GM19043 (cell line): ENCODE data around the gene TLR6.
"Not testable (repeated sequence)": the region's sequence is repeated elsewhere in the genome, so short reads cannot be mapped to it uniquely, and the experiment has no call there.

ENCODE experiments used
- ATAC-seq: cut with Tn5 transposase; IDR thresholded peaks from one replicate; pipeline ENCODE4 v1.9.1; 2021; ENCODE audit warnings: low read depth; ENCODE audit not compliant: unreplicated experiment

TLR6 gene

GRCh38 chr4:38794051-38794450 lies 62.6 kb downstream of the TLR6 start:
- ATAC-seq, result no peak

GRCh38 chr4:38791010-38791409 lies 65.6 kb downstream of the TLR6 start:
- ATAC-seq, result no peak

- ATAC-seq, result no peak
These were observed 68.3 kb downstream of the TLR6 start for GRCh38 chr4:38788317-38788716.

GRCh38 chr4:38787693-38788092 lies 68.9 kb downstream of the TLR6 start:
- no peak for ATAC-seq

- no peak for ATAC-seq
These were observed 70.7 kb downstream of the TLR6 start for GRCh38 chr4:38785901-38786402.

- ATAC-seq, result no peak
These were observed 71.4 kb downstream of the TLR6 start for GRCh38 chr4:38785041-38785790.

- ATAC-seq, result no peak
These were observed 72.5 kb downstream of the TLR6 start for GRCh38 chr4:38784141-38784540.

GRCh38 chr4:38783109-38783460 lies 73.5 kb downstream of the TLR6 start:
- ATAC-seq, result no peak

GRCh38 chr4:38782452-38783108 lies 74.0 kb downstream of the TLR6 start, which contains the start of gene TLR10:
TLR10 (minus strand) TSS chr4:38782990; CDS start chr4:38775590, 7,400 bp downstream.
- peak; percentile 54 for ATAC-seq

- ATAC-seq, result no peak
These were observed 74.8 kb downstream of the TLR6 start for GRCh38 chr4:38781854-38782261.

- no peak for ATAC-seq
These were observed 75.7 kb downstream of the TLR6 start for GRCh38 chr4:38780833-38781484.

GRCh38 chr4:38779790-38780189 lies 76.8 kb downstream of the TLR6 start:
- ATAC-seq, result no peak

GRCh38 chr4:38777925-38778324 lies 78.7 kb downstream of the TLR6 start:
- ATAC-seq, result not testable (repeated sequence)

GRCh38 chr4:38775326-38775725 lies 81.3 kb downstream of the TLR6 start:
- ATAC-seq, result no peak

- ATAC-seq, result no peak
These were observed 82.2 kb downstream of the TLR6 start for GRCh38 chr4:38774181-38774955.
